ENCODE results near the gene EBF3. TPM values are rescaled to one million over a fixed set of nuclear protein-coding genes. Genes with fewer than 3 reads are reported as not detected.

EBF3 gene
- total RNA-seq, 1 experiment from 2014 or later, result 0.12 TPM

GRCh38 chr10:129868449-129869035 lies 95.5 kb downstream of the EBF3 start:
- Histone ChIP-seq H3K4me1 (ENCODE audit: control insufficient read depth in 1 of 2, insufficient read depth in 2 of 2, low read length in 2 of 2) (no peaks in the 10 kb centered on the region), H3K79me2 (ENCODE audit: insufficient read depth, low read length) (no peaks in the 10 kb centered on the region), H3K4me3 (replicated peaks in 1 of 2; ENCODE audit: low read depth in 1 of 2, low read length in 2 of 2) (no peak overlapping the region), H3K36me3 (ENCODE audit: control insufficient read depth in 1 of 2, insufficient read depth in 2 of 2, low read length in 2 of 2) (no peaks in the 10 kb centered on the region), H3K27ac (ENCODE audit: low read depth, low read length) (no peak overlapping the region), H3K4me2 (ENCODE audit: low read length) (no peak overlapping the region), H4K20me1 (ENCODE audit: insufficient read depth) (no peaks in the 10 kb centered on the region), H2AFZ (ENCODE audit: low read depth, low read length, poor library complexity, severe bottlenecking) (no peak overlapping the region), H3K9me2 (ENCODE audit: insufficient read depth) (no peaks in the 10 kb centered on the region), H3K9ac (ENCODE audit: low read length) (no peak overlapping the region), H3K27me3 (ENCODE audit: insufficient read depth, low read length) (no peaks in the 10 kb centered on the region), H3K9me3 (ENCODE audit: control insufficient read depth in 1 of 2, insufficient read depth in 1 of 2, low read depth in 1 of 2, low read length in 2 of 2) (no peaks in the 10 kb centered on the region)
- no peak for TF ChIP-seq CBX3 (IDR thresholded peaks at IDR 0.05; ENCODE audit: low read depth)
- no peak for TF ChIP-seq POLR2A (IDR thresholded peaks at IDR 0.05; ENCODE audit: borderline replicate concordance, extremely low read depth, insufficient read depth, insufficient read length)
- TF ChIP-seq EZH2 (IDR thresholded peaks at IDR 0.05), result no peak
- TF ChIP-seq YY1 (IDR thresholded peaks at IDR 0.05; ENCODE audit: extremely low read depth, insufficient replicate concordance, low read depth, low read length), result no peak
- TF ChIP-seq TCF7L2 (IDR thresholded peaks at IDR 0.05; ENCODE audit: borderline replicate concordance, extremely low read depth, insufficient read depth, insufficient read length), result no peak
- no peak for TF ChIP-seq ZFX (IDR thresholded peaks at IDR 0.05)
- no peak for TF ChIP-seq REST (IDR thresholded peaks at IDR 0.05; ENCODE audit: low read depth)
- no peak for TF ChIP-seq FOSL1 (IDR thresholded peaks at IDR 0.05; ENCODE audit: low read depth)
- no peak for TF ChIP-seq EZH2phosphoT487 (IDR thresholded peaks at IDR 0.05; ENCODE audit: borderline replicate concordance)
- no peak for TF ChIP-seq SRF (IDR thresholded peaks at IDR 0.05; ENCODE audit: low read depth)
- no peak for TF ChIP-seq ELF1 (IDR thresholded peaks at IDR 0.05; ENCODE audit: borderline replicate concordance, low read depth)
- no peak for TF ChIP-seq JUND (IDR thresholded peaks at IDR 0.05)
- no peak for ATAC-seq
- CTCF ChIA-PET, result no interaction called here
- POLR2A ChIA-PET, result no interaction called here
- RAD21 ChIA-PET (ENCODE audit: low non-redundant PET in 1 of 2, low total read pairs in 2 of 2, uncharacterized antibody in 2 of 2, unreplicated experiment in 2 of 2), result no interaction called here
- intact Hi-C loops (cut with micrococcal nuclease), result no loop called here
- no TSS peak for BruUV-seq (replicated peaks)
- no peak for DNase-seq (ENCODE audit: low read depth, low spot score)

All from HCT116 (cell line).